A549 (cell line): ENCODE results near the gene CCT3. TPM values are rescaled to one million over a fixed set of nuclear protein-coding genes. Genes with fewer than 3 reads are reported as not detected.

Experiments
- ATAC-seq, 2 experiments: fragments of 200-7000 bp in 1 of 2; fragments of >200 bp in 1 of 2; cut with Nextera tagmentation in 1 of 2; cut with Tn5 transposase in 1 of 2; 3 replicates each; pipeline versions ENCODE4 v1.8.0 to v1.9.1; 2018 to 2020; ENCODE audit warnings: mild to moderate bottlenecking in 1 of 2, moderate library complexity in 1 of 2
- CTCF ChIA-PET: fragments of 300-600 bp; sonication (Branson Sonifier 250); formaldehyde crosslinking; extraction: SDS; loops from one replicate; lab custom pipeline; 2021; ENCODE audit warnings: antibody characterized with exemption, inconsistent platforms; lab: Yijun Ruan, JAX
- POLR2A ChIA-PET: fragments of 350-600 bp; formaldehyde crosslinking; extraction: SDS; loops from one replicate; lab custom pipeline; 2021; ENCODE audit warnings: antibody characterized with exemption, inconsistent platforms; lab: Yijun Ruan, JAX
- DNase-seq, 2 experiments: peaks; one replicate each; pipeline versions ENCODE4 v3.0.0 to v3.0.0-alpha.2; 2011 to 2016; ENCODE audit warnings: low read depth in 1 of 2, low spot score in 1 of 2
- FAIRE-seq: peaks from 2 replicates; lab custom pipeline; 2011; peaks lifted over from hg19 to GRCh38; lab: Jason Lieb, UNC
- H3K27ac ChIP-seq, 2 experiments: fragments of >200 bp; sonication (Bioruptor Twin); formaldehyde crosslinking; 3 replicates each; pipeline ENCODE4 v1.5.1; 2016 to 2017
- H3K4me1 ChIP-seq: fragments of >200 bp; sonication (Bioruptor Twin); formaldehyde crosslinking; 3 replicates; pipeline ENCODE4 v1.6.1; 2016
- H3K4me2 ChIP-seq: fragments of >200 bp; sonication (Bioruptor Twin); formaldehyde crosslinking; 3 replicates; pipeline ENCODE4 v1.6.1; 2016
- H3K4me3 ChIP-seq: fragments of >200 bp; sonication (Bioruptor Twin); formaldehyde crosslinking; 3 replicates; pipeline ENCODE4 v1.5.1; 2016
- H3K9me3 ChIP-seq: fragments of >200 bp; sonication (Bioruptor Twin); formaldehyde crosslinking; 3 replicates; pipeline ENCODE4 v1.6.1; 2016
- ATOH8 ChIP-seq: fragments of 250-450 bp; sonication (Bioruptor Pico); IDR thresholded peaks from 2 replicates; pipeline ENCODE4 v1.5.0; 2020; ENCODE audit warnings: low read depth, mild to moderate bottlenecking, moderate library complexity
- BHLHE40 ChIP-seq: IDR thresholded peaks from 2 replicates; pipeline ENCODE4 v1.6.1; 2012; ENCODE audit warnings: low read depth, low read length, inconsistent platforms
- CBX8 ChIP-seq: fragments of 200-600 bp; sonication (generic); IDR thresholded peaks from 2 replicates; pipeline ENCODE4 v1.6.1; 2016
- CHD4 ChIP-seq: fragments of 200-600 bp; sonication (generic); IDR thresholded peaks from 2 replicates; pipeline ENCODE4 v1.6.1; 2016; ENCODE audit warnings: antibody characterized with exemption, mild to moderate bottlenecking, borderline replicate concordance
- E2F6 ChIP-seq: IDR thresholded peaks from 2 replicates; pipeline ENCODE4 v1.6.1; 2012; ENCODE audit warnings: low read depth, borderline replicate concordance
- ELK1 ChIP-seq: fragments of 150-350 bp; IDR thresholded peaks from 2 replicates; pipeline ENCODE4 v1.6.1; 2014; ENCODE audit warnings: low read depth, mild to moderate bottlenecking, low read length
- HOXA7 ChIP-seq: fragments of 250-450 bp; sonication (Bioruptor Pico); IDR thresholded peaks from 2 replicates; pipeline ENCODE4 v1.5.0; 2020; ENCODE audit warnings: mild to moderate bottlenecking, moderate library complexity
- JUN ChIP-seq, 2 experiments: fragments of >200 bp; sonication (Bioruptor Twin); formaldehyde crosslinking; IDR thresholded peaks; 2 replicates in 1 of 2; 3 replicates in 1 of 2; pipeline ENCODE4 v1.6.1; 2016 to 2017
- MAX ChIP-seq: IDR thresholded peaks from 2 replicates; pipeline ENCODE4 v1.6.1; 2012
- MAZ ChIP-seq: fragments of 150-350 bp; IDR thresholded peaks from 2 replicates; pipeline ENCODE4 v1.6.1; 2014; ENCODE audit warnings: antibody characterized with exemption, low read depth, low read length, borderline replicate concordance
- PBX3 ChIP-seq: IDR thresholded peaks from 2 replicates; pipeline ENCODE4 v1.6.1; 2012
- RNF2 ChIP-seq: fragments of 200-600 bp; sonication (generic); IDR thresholded peaks from 2 replicates; pipeline ENCODE4 v1.6.1; 2016; ENCODE audit warnings: low read depth, mild to moderate bottlenecking, antibody characterized with exemption, moderate library complexity, borderline replicate concordance
- USF2 ChIP-seq: fragments of 450-650 bp; IDR thresholded peaks from 2 replicates; pipeline ENCODE4 v1.6.1; 2014; ENCODE audit warnings: antibody characterized with exemption
- ZC3H11A ChIP-seq: fragments of 450-650 bp; IDR thresholded peaks from 2 replicates; pipeline ENCODE4 v1.6.1; 2014; ENCODE audit warnings: antibody characterized with exemption, mild to moderate bottlenecking
- WGBS: methylation state at CpG from one replicate; pipeline ENCODE4 v1.1.6; 2017; ENCODE audit errors: missing lambda C conversion rate; 5-methylcytosine and 5-hydroxymethylcytosine counted together
- polyA plus RNA-seq, 4 experiments: library from polyadenylated mRNA; depleted of rRNA in 3 of 4; stranded (reverse); fragments of >200 nt; fragmentation: RNase III in 1 of 4; extraction: RNeasy Plus Mini Kit Qiagen cat#74134 plus additional on column Dnase treatment in 1 of 4; gene quantifications; 2 replicates in 3 of 4; 3 replicates in 1 of 4; pipeline ENCODE4 v1.2.3, GENCODE V29; 2011 to 2017

CCT3 gene
- polyA plus RNA-seq, 2 of the 4 experiments (the other 2 are of a cell fraction) = 528 to 824 TPM

GRCh38 chr1:156282479-156283222 is 55.4 kb downstream of the CCT3 start, which contains the start of gene SMG5 (continued):
- TF ChIP-seq ATOH8 (CRISPR knock-in tag) (no peak), ELK1 (no peak), E2F6 (peak; percentile 83), MAZ (0 out of 2 replicates have a peak, but pooled peaks have one; percentile 58), ZC3H11A (no peak), CHD4 (no peak), USF2 (no peak)

GRCh38 chr1:156281693-156282478 is 56.2 kb downstream of the CCT3 start:
- DNase-seq (peak in 1 of 2 experiments; percentile 53), FAIRE-seq (no peak), ATAC-seq (peak; percentile 56 to 58)
- POLR2A ChIA-PET = interaction anchor here (0.8 to 2.6 kb wide), 10 partner anchors 10 to 168 kb away, joined by 3 to 19 read pairs (median 6); partner anchors contain the start of genes CCT3, GLMP, PMF1 and TSACC
- H3K9me3 ChIP-seq = no peaks in the 10 kb centered on the region
- CTCF ChIA-PET = interaction anchor here (0.6 to 3.1 kb wide), 10 partner anchors 10 to 191 kb away, joined by 3 to 9 read pairs (median 3); partner anchors contain the start of gene SLC25A44
- H3K4me1 ChIP-seq = peaks cover 21% of the 10 kb centered on the region
- peak overlapping the region; percentile 83 for H3K4me3 ChIP-seq
- 11% methylated on average over 22 of the region's 22 CpGs for WGBS
- H3K4me2 ChIP-seq = peak overlapping the region; percentile 100
- TF ChIP-seq CBX8 (no peak), BHLHE40 (no peak), HOXA7 (CRISPR knock-in tag) (no peak), RNF2 (no peak), USF2 (no peak), MAX (no peak), JUN (IDR thresholded peaks at IDR 0.05) (no peak)
- H3K27ac ChIP-seq = peak overlapping the region; percentile 90 to 95

- Histone ChIP-seq H3K4me3 (peak overlapping the region; percentile 83), H3K9me3 (no peaks in the 10 kb centered on the region)
- POLR2A ChIA-PET = no interaction called here
- DNase-seq (no peak), ATAC-seq (peak in 1 of 2 experiments; percentile 2; a peak in 1 of 6 replicates)
- 47% methylated on average over 8 of the region's 8 CpGs for WGBS
- 0 out of 2 replicates have a peak, but pooled peaks have one; percentile 25 for TF ChIP-seq MAX
- no peak for TF ChIP-seq PBX3
- TF ChIP-seq, all 56 proteins: peak for 1
- CTCF ChIA-PET = interaction anchor here (0.6 to 3.1 kb wide), 9 partner anchors 9 to 87 kb away, joined by 3 to 9 read pairs (median 4); partner anchors contain the start of gene SLC25A44
- peaks cover 21% of the 10 kb centered on the region for H3K4me1 ChIP-seq
- peak overlapping the region; percentile 90 to 95; a peak in 4 of 6 replicates for H3K27ac ChIP-seq
- peak overlapping the region; percentile 100 for H3K4me2 ChIP-seq
- no peak for FAIRE-seq
Measured at GRCh38 chr1:156281281-156281680, 56.8 kb downstream of the CCT3 start.
